HG03097 (cell line): ENCODE measurements around the gene CDH9.

Source experiments
- ATAC-seq: cut with Tn5 transposase; IDR thresholded peaks from one replicate; pipeline ENCODE4 v1.9.1; 2021; ENCODE audit not compliant: unreplicated experiment, low FRiP score

CDH9 gene, protein sequence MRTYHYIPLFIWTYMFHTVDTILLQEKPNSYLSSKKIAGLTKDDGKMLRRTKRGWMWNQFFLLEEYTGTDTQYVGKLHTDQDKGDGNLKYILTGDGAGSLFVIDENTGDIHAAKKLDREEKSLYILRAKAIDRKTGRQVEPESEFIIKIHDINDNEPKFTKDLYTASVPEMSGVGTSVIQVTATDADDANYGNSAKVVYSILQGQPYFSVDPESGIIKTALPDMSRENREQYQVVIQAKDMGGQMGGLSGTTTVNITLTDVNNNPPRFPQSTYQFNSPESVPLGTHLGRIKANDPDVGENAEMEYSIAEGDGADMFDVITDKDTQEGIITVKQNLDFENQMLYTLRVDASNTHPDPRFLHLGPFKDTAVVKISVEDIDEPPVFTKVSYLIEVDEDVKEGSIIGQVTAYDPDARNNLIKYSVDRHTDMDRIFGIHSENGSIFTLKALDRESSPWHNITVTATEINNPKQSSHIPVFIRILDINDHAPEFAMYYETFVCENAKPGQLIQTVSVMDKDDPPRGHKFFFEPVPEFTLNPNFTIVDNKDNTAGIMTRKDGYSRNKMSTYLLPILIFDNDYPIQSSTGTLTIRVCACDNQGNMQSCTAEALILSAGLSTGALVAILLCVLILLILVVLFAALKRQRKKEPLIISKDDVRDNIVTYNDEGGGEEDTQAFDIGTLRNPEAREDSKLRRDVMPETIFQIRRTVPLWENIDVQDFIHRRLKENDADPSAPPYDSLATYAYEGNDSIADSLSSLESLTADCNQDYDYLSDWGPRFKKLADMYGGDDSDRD

DNA sequence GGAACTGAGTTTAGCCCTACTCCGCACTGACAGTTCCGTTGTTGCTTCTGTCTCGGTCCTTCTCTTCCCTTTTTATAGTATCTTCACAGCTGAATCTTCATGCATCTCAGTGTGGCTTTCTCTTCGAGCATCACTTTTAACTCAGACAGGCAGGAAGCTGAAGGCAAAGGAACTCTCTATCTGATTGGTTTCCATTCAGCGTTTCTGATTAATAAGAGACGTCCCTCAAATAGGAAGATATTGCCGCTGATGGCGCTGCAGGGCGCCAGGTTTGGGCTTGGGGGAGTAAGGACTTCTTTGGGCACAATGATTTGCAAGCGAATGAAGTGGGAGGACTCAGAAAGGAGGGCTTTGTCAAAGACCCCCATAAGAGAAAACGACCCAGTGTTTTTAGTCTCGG lies at the start of gene CDH9:
TSS of gene CDH9 (minus strand) at position 111 of the 400 bp plus-strand sequence. CDS start 50,253 bp downstream, outside the sequence.
- ATAC-seq, result no peak

- no peak for ATAC-seq
These were observed 49.4 kb upstream of the CDH9 start for GRCh38 chr5:27087747-27088146.

DNA sequence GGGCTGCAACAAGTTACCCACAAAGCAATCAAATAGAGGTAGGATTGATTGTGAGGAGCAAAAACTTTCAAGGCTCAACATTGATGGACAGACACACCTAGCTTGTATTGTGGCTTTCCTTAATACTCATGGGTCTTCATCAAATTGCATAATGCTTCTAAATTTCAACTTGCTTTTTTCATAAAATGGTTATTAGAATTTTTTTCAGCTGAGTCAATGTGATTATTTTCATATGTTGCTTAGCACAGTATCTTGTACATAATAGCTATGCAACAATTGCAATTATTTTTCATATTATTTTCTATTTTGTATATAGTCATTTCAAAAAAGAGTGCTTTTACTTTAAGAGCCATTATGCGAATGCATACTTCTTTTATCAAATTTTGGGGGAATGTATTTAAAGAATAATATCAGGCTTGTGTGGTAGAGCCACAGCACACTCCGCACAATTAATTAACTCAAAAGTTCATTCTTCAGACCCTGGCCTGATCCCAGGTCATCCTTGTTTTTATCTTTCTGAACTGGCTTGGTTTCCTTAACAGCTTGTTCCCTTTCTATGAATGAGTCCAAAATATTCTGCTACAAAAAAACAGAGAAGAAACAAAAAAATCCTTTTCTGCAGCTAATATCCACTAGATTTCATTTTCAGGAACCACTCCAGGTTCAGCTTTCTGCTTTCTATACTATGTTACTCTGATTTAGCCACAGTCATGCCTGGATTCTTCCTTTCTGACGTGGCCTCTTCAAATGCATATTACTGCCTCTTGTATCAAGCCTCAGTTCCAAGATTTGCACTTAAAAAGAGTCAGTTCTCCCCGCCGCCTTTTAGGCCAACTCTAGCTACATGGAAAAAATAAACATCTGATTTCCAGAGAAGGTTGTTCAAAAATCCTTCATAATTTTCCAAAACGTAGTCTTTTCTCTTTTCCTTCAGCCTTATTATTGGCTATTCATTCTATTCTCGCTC lies 45.3 kb upstream of the CDH9 start:
- no peak for ATAC-seq

GRCh38 chr5:27080147-27080546 lies 41.8 kb upstream of the CDH9 start:
- no peak for ATAC-seq

DNA sequence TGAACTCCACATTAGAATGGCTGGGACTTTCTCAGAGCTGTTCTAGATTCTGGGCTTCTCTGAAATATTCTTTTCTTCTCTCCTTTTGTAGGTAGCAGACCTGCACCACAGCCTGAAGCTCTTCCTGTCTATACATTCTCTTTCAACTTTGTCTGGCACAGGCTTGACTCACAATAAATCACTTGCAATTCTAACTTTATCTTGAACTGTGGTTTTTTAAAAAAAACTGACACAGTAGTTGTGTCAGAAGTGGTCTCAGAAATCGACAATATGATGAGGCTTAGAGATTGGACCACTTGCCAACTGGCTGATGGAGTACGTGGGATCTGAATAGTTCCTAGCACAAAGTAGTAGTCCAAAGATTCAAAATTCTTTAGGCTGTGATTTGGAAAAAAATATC lies 24.1 kb upstream of the CDH9 start:
- ATAC-seq, result no peak

- ATAC-seq, result no peak
These were observed 10.1 kb upstream of the CDH9 start for GRCh38 chr5:27048510-27048909.

- no peak for ATAC-seq
These were observed 3.0 kb upstream of the CDH9 start for GRCh38 chr5:27041372-27041771.

DNA sequence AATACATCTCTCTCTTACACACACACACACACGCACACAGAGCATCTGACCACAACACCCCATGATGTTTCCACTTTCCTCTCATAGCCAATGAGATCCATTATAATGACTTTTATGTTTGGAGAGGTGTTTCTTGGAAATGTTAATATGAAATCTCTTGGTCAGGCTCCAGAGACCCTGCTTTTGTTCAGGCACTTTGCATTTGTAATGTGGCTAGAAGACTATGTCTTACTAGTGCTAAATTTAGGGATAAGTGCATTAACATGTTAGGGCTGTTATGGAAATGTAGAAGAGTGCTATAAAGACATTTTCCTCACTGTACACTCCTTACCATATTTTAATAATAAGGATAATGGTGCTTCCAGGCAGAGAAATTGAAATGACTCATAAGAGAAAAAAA lies 3.8 kb downstream of the CDH9 start:
- ATAC-seq, result no peak

GRCh38 chr5:27026801-27027200 lies 11.6 kb downstream of the CDH9 start:
- ATAC-seq, result no peak

- ATAC-seq, result no peak
These were observed 12.3 kb downstream of the CDH9 start for GRCh38 chr5:27026063-27026462.

DNA sequence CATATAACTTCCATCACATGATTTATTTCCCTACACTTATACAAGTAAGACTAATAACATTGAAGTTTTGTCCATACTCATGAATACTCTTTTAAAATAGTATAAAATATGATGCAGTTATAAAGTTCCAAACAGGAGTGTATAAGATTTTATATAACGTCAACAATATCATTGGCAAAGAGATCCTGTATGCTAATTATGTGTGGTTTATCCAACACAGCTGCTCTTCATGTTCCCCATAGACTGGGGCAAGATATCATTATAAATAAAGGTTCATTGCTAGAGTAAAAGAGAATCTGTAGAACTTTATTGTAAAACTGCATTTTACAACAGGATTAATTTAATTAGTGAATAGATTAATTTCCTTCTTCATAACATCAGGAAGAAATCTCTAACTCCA lies 16.9 kb downstream of the CDH9 start:
- ATAC-seq, result no peak

GRCh38 chr5:27020973-27021372 lies 17.4 kb downstream of the CDH9 start:
- ATAC-seq, result no peak

- ATAC-seq, result no peak
These were observed 22.6 kb downstream of the CDH9 start for GRCh38 chr5:27015758-27016157.

GRCh38 chr5:27011274-27011673 lies 27.1 kb downstream of the CDH9 start:
- ATAC-seq, result no peak

GRCh38 chr5:27010646-27011045 lies 27.7 kb downstream of the CDH9 start:
- no peak for ATAC-seq

- ATAC-seq, result no peak
These were observed 28.9 kb downstream of the CDH9 start for GRCh38 chr5:27009540-27009915.

DNA sequence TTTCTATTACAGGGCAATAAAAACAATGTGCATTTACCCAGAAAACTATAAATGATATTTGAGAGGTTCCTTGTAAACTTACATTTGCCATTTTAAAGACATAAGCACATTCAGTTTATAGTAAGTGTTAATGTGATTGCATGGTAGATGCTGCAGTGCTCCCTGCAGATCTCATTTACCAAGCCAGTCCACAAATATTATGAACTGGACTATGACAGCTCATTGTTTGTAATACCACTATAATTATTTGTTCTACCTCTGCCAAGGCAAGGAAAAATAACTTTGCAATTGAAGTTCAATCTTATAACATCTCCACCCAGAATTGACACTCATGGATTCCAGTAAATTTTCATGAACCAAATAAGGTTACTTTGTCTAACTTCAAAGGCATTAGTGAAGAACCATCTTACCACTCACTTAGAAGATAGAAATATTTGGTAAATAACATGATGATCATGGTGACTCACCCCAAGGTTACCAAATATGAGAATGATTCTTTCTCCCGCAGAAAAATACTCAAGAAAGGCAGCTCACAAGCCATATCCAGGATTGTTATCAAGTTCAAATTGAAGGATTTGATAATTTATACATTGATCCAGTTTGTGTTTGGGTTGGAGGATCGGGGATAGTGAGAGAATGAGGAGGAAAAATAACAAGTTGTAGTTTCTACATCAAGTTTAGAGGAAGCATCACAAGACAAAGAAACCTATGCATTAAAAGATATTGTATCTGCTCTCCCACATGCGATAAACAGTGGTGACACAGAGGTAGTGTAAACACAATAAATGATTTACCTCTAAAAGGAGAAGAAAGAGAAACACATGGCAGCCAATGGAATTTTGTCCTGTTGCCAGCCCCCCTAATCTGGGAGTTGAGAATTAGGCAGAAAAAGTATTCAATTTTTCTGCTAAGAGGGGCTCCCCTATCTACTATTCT lies 29.5 kb downstream of the CDH9 start:
- ATAC-seq, result no peak

DNA sequence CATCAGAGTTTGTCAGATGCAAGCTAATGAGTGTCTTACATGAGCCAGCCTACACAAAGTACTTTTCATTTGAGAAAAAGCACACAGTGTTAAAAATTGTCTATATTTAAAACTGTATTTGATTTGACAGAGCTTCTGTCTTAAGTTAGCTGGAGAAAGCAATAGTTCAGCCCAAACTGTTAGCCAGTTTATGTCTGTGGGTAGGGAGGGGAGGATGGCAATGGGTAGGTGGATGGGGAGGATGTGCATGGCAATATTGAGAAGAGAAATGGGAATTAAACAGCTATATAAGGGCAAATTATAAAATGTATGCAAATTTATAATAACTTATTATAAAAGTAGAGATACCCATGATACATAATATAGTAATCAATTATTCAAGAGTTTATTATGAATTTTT lies 31.3 kb downstream of the CDH9 start:
- ATAC-seq, result no peak

GRCh38 chr5:26986985-26987384 lies 51.4 kb downstream of the CDH9 start:
- ATAC-seq, result no peak

GRCh38 chr5:26981750-26982149 lies 56.6 kb downstream of the CDH9 start:
- no peak for ATAC-seq
